C4-2B (cell line): ENCODE results near the gene ZNF133.

Experiments
- ZFX ChIP-seq: fragments of 450-650 bp; IDR thresholded peaks from 2 replicates; pipeline ENCODE4 v1.6.1; 2017
- TF ChIP-seq, protein P1 (sequence below): fragments of 450-650 bp; conservative IDR thresholded peaks from 2 replicates; pipeline ENCODE4 v1.5.1; 2017; ENCODE audit warnings: mild to moderate bottlenecking

- TF ChIP-seq, protein P1, sequence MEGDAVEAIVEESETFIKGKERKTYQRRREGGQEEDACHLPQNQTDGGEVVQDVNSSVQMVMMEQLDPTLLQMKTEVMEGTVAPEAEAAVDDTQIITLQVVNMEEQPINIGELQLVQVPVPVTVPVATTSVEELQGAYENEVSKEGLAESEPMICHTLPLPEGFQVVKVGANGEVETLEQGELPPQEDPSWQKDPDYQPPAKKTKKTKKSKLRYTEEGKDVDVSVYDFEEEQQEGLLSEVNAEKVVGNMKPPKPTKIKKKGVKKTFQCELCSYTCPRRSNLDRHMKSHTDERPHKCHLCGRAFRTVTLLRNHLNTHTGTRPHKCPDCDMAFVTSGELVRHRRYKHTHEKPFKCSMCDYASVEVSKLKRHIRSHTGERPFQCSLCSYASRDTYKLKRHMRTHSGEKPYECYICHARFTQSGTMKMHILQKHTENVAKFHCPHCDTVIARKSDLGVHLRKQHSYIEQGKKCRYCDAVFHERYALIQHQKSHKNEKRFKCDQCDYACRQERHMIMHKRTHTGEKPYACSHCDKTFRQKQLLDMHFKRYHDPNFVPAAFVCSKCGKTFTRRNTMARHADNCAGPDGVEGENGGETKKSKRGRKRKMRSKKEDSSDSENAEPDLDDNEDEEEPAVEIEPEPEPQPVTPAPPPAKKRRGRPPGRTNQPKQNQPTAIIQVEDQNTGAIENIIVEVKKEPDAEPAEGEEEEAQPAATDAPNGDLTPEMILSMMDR = no peak
- no peak for TF ChIP-seq ZFX
Observed at GRCh38 chr20:18250217-18250616, 38.1 kb upstream of the ZNF133 start.
